Measurements from ENCODE around the gene YBX2.

- TF ChIP-seq, protein P1, sequence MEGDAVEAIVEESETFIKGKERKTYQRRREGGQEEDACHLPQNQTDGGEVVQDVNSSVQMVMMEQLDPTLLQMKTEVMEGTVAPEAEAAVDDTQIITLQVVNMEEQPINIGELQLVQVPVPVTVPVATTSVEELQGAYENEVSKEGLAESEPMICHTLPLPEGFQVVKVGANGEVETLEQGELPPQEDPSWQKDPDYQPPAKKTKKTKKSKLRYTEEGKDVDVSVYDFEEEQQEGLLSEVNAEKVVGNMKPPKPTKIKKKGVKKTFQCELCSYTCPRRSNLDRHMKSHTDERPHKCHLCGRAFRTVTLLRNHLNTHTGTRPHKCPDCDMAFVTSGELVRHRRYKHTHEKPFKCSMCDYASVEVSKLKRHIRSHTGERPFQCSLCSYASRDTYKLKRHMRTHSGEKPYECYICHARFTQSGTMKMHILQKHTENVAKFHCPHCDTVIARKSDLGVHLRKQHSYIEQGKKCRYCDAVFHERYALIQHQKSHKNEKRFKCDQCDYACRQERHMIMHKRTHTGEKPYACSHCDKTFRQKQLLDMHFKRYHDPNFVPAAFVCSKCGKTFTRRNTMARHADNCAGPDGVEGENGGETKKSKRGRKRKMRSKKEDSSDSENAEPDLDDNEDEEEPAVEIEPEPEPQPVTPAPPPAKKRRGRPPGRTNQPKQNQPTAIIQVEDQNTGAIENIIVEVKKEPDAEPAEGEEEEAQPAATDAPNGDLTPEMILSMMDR (IDR thresholded peaks at IDR 0.05): no peak
- TF ChIP-seq POLR2AphosphoS5 (IDR thresholded peaks at IDR 0.05): no peak
These were observed 45.7 kb upstream of the YBX2 start for GRCh38 chr17:7340179-7340578.
